GM18909 (cell line): ENCODE data around the gene HBM.
"Not testable (repeated sequence)": the region's sequence is repeated elsewhere in the genome, so short reads cannot be mapped to it uniquely, and the experiment has no call there.

ENCODE experiments used
- ATAC-seq: cut with Tn5 transposase; IDR thresholded peaks from one replicate; pipeline ENCODE4 v1.9.1; 2021; ENCODE audit warnings: mild to moderate bottlenecking; ENCODE audit not compliant: unreplicated experiment, poor library complexity

HBM gene

DNA sequence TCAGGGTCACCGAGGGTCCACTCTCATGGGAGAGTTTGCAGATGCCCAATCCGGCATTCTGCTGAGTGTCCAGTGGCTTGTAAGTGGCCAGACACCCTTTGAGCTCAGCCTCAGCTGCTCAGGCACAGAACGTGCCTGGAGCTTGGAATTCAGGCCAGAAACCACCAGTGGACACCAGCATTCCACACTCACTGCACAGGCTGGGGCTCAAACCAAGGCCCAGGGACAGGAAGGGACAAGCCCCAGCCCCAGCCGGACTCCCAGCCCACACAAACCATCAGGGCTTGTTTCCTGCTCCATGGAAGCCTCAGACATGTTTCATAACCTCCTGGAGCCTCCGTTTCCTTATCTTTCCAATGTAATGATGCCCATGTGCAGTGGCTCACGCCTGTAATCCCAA lies 22.3 kb upstream of the HBM start:
- no peak for ATAC-seq

GRCh38 chr16:144797-145252 lies 21.0 kb upstream of the HBM start:
- ATAC-seq: no peak

GRCh38 chr16:146646-147045 lies 19.1 kb upstream of the HBM start:
- no peak for ATAC-seq

GRCh38 chr16:149024-149660 lies 16.6 kb upstream of the HBM start:
- no peak for ATAC-seq

DNA sequence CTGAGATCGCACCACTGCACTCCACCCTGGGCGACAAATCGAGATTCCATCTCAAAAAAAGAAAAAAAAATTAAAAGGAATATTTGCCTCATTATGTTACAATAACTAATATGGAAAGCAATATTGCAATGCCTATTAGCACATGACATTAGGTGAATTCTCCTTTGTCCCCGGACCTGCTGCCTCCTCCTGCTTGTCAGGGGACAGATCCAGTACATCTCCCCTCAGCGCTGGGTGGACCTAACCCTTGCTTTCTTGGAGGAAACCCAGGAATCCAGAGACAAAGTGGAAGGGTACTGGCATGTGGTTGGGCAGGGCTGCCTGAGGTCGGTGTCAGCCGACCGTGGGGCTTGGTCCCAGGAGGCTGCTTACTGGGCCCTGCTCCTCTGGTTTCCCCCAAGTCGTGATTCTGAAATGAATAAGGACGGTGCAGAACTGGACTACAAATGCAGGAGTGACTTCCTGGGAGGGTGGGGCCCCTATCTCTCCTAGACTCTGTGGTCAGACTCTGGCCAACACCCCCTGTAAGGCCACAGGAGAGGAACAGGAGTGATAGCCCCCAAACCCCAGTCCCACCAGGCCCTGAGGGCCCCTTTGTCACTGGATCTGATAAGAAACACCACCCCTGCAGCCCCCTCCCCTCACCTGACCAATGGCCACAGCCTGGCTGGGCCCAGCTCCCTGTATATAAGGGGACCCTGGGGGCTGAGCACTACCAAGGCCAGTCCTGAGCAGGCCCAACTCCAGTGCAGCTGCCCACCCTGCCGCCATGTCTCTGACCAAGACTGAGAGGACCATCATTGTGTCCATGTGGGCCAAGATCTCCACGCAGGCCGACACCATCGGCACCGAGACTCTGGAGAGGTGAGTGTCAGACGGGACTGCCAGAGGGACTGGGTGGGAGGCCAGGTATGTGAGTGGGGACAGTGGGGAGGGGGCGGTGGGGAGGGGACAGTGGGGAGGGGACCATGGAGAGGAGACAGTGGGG lies 13.3 kb upstream of the HBM start, which contains the start of gene HBZ:
HBZ (plus strand) TSS at position 504 of the 988 bp plus-strand sequence; CDS start at position 770, 266 bp downstream.
- ATAC-seq: no peak

DNA sequence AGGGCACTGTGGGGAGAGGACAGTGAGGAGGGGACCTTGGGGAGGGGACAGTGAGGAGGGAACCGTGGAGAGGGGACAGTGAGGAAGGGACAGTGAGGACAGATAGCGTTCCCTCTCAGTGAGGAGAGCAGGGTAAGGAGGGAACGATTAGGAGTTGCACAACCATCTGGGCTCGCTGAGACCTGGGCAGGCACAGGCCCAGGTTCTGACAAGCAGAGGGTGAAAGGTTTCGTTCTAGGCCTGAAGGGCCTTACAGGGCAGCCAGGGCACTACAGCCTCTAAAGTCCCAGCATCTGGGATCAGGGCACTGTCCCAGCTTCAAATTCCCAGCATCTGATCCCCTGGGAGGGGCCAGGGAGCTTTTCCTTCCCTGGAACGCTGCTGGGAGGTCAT lies 12.7 kb upstream of the HBM start:
- ATAC-seq: not testable (repeated sequence)

DNA sequence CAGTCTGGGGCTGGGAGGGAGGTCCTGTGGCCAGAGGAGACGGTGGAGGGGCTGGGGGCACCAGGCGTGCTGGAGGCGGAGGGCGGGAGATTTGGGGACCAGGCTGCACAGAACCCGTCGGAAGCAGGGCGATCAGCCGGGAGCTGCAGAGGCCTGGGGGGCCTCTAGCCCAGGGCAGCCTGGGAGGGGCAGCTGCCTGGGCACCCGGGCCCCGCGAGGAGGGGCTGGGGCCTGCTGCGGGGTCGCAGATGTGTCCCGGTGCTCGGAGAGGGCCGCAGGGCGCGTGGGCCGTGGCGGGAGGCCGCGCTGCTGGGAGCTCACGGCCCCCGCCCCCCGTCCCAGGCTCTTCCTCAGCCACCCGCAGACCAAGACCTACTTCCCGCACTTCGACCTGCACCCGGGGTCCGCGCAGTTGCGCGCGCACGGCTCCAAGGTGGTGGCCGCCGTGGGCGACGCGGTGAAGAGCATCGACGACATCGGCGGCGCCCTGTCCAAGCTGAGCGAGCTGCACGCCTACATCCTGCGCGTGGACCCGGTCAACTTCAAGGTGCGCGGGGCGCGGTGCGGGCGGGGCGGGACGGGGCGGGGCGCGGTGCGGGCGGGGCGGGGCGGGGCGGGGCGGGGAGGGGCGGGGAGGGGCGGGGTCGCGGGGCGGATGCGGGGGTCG lies 12.1 kb upstream of the HBM start:
- ATAC-seq: not testable (repeated sequence)

DNA sequence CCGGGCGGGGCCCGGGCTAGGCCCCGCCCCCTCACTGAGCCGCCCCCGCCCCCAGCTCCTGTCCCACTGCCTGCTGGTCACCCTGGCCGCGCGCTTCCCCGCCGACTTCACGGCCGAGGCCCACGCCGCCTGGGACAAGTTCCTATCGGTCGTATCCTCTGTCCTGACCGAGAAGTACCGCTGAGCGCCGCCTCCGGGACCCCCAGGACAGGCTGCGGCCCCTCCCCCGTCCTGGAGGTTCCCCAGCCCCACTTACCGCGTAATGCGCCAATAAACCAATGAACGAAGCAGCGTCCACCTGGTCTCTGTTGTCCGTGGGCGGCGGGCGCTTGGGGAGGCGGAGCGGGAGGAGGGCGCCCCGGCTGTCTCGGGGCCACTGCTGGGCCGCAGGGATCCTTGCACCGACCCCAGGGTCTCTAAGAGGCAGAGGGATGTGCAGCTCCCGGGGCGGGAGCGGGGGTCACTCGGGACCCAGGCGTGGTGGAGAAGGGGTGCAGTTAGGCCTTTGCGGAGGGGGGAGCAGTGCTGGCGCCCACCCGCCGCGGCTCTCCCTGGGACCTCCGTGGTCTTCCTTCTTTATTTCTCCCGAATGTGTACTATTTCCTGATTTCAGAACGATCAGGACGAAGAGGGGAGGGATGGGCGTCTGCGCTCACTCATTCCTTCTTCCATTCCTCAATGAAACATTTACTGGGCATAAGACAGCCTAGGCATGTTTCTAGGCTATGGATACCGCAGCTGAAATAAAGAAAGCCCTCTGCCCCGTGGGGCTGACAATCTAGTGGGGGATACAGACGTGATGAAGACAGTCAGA lies 11.4 kb upstream of the HBM start:
- no peak for ATAC-seq

DNA sequence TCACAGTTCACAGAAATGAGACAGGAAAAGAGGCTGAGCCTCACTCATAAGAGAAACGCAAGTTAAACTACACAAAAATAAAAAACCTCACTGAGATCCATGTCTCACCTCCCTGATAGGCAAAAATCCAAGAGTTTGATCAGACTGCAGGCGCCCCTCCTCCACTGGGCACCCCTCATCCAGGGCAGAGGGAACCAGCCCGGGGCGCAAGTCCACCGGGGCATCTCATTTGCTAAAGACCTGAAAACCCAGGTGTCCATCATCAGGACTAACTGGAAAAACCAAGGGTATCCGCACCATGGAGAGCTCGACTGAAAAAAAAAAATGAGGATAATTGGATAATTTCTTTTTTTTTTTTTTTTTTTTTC lies 10.8 kb upstream of the HBM start:
- ATAC-seq: no peak

DNA sequence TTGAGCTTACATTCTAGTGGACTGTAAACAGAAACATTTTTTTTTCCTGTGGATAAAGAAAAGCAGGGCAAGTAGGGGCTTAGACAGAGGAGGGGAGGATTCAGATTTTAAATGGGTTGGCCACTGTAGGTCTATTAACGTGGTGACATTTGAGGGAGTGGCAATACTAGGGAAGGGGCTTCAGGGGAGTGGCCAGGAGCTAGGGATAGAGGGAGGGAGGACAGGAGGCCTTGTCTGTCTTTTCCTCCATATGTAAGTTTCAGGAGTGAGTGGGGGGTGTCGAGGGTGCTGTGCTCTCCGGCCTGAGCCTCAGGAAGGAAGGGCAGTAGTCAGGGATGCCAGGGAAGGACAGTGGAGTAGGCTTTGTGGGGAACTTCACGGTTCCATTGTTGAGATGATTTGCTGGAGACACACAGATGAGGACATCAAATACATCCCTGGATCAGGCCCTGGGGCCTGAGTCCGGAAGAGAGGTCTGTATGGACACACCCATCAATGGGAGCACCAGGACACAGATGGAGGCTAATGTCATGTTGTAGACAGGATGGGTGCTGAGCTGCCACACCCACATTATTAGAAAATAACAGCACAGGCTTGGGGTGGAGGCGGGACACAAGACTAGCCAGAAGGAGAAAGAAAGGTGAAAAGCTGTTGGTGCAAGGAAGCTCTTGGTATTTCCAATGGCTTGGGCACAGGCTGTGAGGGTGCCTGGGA lies 6.5 kb upstream of the HBM start:
- ATAC-seq: no peak

DNA sequence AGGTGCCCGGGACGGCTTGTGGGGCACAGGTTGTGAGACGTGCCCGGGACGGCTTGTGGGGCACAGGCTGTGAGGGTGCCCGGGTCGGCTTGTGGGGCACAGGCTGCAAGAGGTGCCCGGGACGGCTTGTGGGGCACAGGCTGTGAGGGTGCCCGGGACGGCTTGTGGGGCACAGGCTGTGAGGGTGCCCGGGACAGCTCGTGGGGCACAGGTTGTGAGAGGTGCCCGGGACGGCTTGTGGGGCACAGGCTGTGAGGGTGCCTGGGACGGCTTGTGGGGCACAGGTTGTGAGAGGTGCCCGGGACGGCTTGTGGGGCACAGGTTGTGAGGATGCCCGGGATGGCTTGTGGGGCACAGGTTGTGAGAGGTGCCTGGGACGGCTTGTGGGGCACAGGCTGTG lies 5.5 kb upstream of the HBM start:
- ATAC-seq: not testable (repeated sequence)

DNA sequence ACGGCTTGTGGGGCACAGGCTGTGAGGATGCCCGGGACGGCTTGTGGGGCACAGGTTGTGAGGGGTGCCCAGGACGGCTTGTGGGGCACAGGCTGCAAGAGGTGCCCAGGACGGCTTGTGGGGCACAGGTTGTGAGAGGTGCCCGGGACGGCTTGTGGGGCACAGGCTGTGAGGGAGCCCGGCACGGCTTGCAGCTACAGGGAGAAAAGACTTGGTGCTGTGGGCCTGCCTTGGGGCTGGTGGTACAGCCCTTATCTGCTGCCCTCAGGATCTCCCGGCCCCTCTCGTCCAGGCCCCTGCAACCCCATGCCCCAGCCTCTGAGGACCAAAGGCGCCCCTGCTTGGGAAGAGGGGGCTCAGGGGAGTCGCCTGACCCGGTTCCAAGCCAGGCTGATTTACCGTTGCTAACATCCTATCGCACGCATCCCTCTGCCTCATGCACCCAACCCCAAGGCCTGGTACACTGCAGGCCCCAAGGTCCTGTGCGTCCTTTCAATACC lies 5.0 kb upstream of the HBM start:
- no peak for ATAC-seq

GRCh38 chr16:162271-162991 lies 3.3 kb upstream of the HBM start:
- no peak for ATAC-seq

GRCh38 chr16:163139-163538 lies 2.6 kb upstream of the HBM start:
- not testable (repeated sequence) for ATAC-seq

- ATAC-seq: not testable (repeated sequence)
These were observed 2.1 kb upstream of the HBM start for GRCh38 chr16:163696-164095.

DNA sequence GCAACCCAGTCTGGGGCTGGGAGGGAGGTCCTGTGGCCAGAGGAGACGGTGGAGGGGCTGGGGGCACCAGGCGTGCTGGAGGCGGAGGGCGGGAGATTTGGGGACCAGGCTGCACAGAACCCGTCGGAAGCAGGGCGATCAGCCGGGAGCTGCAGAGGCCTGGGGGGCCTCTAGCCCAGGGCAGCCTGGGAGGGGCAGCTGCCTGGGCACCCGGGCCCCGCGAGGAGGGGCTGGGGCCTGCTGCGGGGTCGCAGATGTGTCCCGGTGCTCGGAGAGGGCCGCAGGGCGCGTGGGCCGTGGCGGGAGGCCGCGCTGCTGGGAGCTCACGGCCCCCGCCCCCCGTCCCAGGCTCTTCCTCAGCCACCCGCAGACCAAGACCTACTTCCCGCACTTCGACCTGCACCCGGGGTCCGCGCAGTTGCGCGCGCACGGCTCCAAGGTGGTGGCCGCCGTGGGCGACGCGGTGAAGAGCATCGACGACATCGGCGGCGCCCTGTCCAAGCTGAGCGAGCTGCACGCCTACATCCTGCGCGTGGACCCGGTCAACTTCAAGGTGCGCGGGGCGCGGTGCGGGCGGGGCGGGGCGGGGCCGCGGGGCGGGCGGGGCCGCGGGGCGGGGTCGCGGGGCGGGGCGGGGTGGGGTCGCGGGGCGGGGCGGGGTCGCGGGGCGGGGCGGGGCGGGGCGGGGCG lies 1.5 kb upstream of the HBM start:
- not testable (repeated sequence) for ATAC-seq

GRCh38 chr16:164827-165538 lies 795 bp upstream of the HBM start:
- ATAC-seq: no peak
